Stimulated activated CD4-positive, alpha-beta T cell treated with anti-CD3 and anti-CD28 coated beads, TNF-alpha, amount 100 ng/mL, for 4 hours (primary cell): ENCODE data around the gene PYGO1.
A peak's percentile ranks its signal among the peaks of the same experiment; 100 is the strongest.
"Not testable (repeated sequence)": the region's sequence is repeated elsewhere in the genome, so short reads cannot be mapped to it uniquely, and the experiment has no call there.

ENCODE experiments used
- DNase-seq, 3 experiments: peaks; one replicate each; pipeline ENCODE4 v3.0.0-alpha.2; 2020; ENCODE audit warnings: low read depth in 3 of 3

PYGO1 gene

DNA sequence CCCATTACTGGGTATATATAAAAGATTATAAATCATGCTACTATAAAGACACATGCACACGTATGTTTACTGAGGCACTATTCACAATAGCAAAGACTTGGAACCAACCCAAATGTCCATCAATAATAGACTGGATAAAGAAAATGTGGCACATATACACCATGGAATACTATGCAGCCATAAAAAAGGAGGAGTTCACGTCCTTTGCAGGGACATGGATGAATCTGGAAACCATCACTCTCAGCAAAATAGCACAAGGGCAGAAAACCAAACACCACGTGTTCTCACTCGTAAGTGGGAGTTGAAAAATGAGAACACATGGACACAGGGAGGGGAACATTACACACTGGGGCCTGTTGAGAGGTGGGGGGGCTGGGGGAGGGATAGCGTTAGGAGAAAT lies 82.7 kb downstream of the PYGO1 start:
- not testable (repeated sequence) for DNase-seq

DNA sequence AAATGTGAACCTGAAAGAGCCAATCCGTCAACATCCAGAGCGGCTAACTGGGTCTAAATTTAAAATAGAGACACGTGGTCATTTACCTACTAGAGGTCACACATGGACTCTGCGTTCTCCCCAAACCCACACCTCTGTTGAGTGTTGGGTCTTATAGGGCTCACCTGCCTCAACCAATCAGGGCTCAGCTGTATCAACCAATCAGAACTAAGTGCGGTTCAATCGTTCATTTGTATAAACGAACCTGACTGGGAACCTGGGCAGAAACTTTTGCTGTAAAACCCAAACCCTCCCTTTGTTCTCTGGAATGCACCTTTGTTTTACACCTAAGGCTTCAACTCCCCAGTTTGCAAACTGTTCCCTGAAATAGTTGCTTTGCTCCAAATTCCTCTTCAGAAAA lies 89.0 kb downstream of the PYGO1 start:
- no peak for DNase-seq

DNA sequence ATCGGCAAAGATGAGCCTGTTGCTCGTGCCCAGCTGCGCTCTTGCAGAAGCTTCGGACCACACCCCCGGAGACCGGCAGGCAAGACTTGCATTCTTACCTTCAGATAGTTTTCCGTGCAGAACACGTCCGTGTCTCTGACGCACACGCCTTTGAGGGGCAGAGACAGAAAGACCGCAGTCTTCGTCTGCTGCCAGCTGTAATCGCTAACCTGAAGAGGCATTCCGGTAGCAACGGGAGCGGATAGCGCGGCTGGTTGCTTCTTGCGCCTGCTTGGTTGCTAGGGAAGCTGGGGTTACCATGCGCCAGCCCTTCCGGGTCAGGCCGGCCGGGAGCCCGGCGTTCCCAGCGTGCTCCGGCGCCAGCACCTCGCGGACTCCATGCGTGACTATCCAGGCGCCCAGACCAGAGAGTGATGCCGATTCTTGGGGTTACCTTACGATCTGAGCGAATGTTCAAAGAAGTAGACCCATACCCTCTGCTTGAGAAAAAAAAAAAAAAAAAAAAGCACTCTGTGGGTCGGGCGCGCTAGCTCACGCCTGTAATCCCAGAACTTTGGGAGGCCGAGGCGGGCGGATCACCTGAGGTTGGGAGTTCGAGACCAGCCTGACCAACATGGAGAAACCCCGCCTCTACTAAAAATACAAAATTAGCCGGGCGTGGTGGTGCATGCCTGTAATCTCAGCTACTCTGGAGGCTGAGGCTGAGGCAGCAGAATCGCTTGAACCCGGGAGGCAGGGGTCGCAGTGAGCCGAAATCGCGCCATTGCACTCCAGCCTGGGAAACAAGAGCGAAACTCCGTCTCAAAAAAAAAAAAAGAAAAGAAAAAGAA lies 89.8 kb downstream of the PYGO1 start:
- DNase-seq: peak; percentile 35 to 55 (median 48)

GRCh38 chr15:55496716-55497115 lies 91.4 kb downstream of the PYGO1 start:
- DNase-seq: no peak

DNA sequence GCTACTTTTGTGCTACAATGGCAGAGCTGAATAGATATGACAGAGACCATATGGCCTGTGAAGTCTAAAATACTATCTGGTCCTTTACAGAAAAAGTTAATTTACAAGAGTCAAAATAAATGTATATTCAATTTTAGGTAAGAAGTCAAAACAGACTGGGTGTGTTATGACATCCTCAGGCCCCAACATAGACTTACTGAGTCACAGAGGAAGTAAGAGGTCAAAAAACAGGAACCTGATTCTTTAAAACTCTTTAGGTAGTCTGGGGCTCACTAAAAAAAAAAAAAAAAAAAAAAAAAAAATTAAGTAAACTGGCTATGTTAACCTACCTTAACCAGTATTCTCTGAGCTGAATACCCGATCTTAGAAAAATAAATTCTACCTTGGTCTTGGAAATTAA lies 93.2 kb downstream of the PYGO1 start:
- no peak for DNase-seq

DNA sequence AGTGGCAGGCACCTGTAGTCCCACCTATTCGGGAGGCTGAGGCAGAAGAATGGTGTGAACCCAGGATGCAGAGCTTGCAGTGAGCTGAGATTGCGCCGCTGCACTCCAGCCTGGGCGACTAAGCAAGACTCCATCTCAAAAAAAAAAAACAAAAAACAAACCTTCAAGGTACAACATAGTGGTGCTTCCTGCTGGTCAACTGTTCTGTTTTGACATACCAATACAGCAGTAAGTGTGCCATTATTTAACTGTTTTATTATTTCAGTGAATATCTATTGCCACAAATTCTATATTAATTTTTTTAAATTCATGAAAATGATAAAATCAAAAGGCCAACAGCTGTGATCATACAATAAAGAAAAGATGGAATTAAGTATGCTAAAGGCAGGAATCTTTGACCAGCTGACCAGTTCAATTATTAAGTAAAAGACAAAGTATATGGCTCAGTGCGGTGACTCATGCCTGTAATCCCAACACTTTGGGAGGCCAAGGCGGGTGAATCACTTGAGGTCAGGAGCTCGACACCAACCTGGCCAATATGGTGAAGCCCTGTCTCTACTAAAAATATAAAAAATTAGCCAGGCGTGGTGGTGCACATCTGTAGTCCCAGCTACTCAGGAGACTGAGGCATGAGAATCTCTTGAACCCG lies 99.1 kb downstream of the PYGO1 start:
- DNase-seq: not testable (repeated sequence)
